CD4-positive, alpha-beta T cell treated with Interleukin-4 for 4 hours (primary cell): ENCODE data around the gene HOXA11.

ENCODE experiments used
- DNase-seq: peaks from one replicate; pipeline ENCODE4 v3.0.0-alpha.2; 2020

HOXA11 gene

GRCh38 chr7:27156508-27156898 is 28.5 kb downstream of the HOXA11 start, which contains the start of gene HOXA7:
Gene HOXA7, minus strand, starts transcription at chr7:27156675. Its CDS starts 130 bp downstream, at chr7:27156545.
- no peak for DNase-seq

GRCh38 chr7:27155816-27156507 is 29.1 kb downstream of the HOXA11 start:
- no peak for DNase-seq

- DNase-seq: no peak
Observed at GRCh38 chr7:27154901-27155815, 29.9 kb downstream of the HOXA11 start.

GRCh38 chr7:27154369-27154768 is 30.7 kb downstream of the HOXA11 start:
- no peak for DNase-seq

GRCh38 chr7:27153526-27153925 is 31.5 kb downstream of the HOXA11 start:
- no peak for DNase-seq

- DNase-seq: no peak
Observed at GRCh38 chr7:27152816-27153442, 32.1 kb downstream of the HOXA11 start.

- DNase-seq: no peak
Observed at GRCh38 chr7:27151931-27152815, 32.9 kb downstream of the HOXA11 start, which contains the start of gene HOXA3. Gene HOXA3, minus strand, starts transcription at chr7:27152583. Its CDS starts 41,943 bp downstream, at chr7:27110640.

GRCh38 chr7:27151341-27151930 is 33.6 kb downstream of the HOXA11 start:
- no peak for DNase-seq

GRCh38 chr7:27150568-27151340 is 34.3 kb downstream of the HOXA11 start:
- DNase-seq: peak; percentile 50

GRCh38 chr7:27149842-27150567 is 35.0 kb downstream of the HOXA11 start:
- DNase-seq: no peak

- DNase-seq: no peak
Observed at GRCh38 chr7:27148756-27149641, 36.0 kb downstream of the HOXA11 start.

- DNase-seq: no peak
Observed at GRCh38 chr7:27148031-27148755, 36.8 kb downstream of the HOXA11 start.

- no peak for DNase-seq
Observed at GRCh38 chr7:27147199-27148030, 37.6 kb downstream of the HOXA11 start, which contains the start of gene HOXA6. Gene HOXA6, minus strand, starts transcription at chr7:27147774. Its CDS starts 25 bp downstream, at chr7:27147749.

- no peak for DNase-seq
Observed at GRCh38 chr7:27146491-27147198, 38.4 kb downstream of the HOXA11 start.

- DNase-seq: no peak
Observed at GRCh38 chr7:27145914-27146412, 39.1 kb downstream of the HOXA11 start.

GRCh38 chr7:27145165-27145913 is 39.7 kb downstream of the HOXA11 start:
- DNase-seq: no peak
